DND-41 (cell line): Measurements from ENCODE around the gene INAFM2.

ENCODE experiments used
- ATAC-seq: fragments of 200-7000 bp; cut with Tn5 transposase; 3 replicates; pipeline ENCODE4 v1.9.1; 2021; ENCODE audit warnings: low read depth; ENCODE audit not compliant: insufficient read depth
- DNase-seq: peaks from one replicate; pipeline ENCODE4 v3.0.0-alpha.2; 2020
- H2AFZ ChIP-seq: 2 replicates; pipeline ENCODE4 v1.6.0; 2012; ENCODE audit warnings: low read depth, low read length
- H3K27ac ChIP-seq: 2 replicates; pipeline ENCODE4 v1.5.1; 2012; ENCODE audit warnings: low read length, inconsistent platforms
- H3K27me3 ChIP-seq: fragments of 200-600 bp; sonication (generic); 2 replicates; pipeline ENCODE4 v1.6.0; 2012; ENCODE audit warnings: low read length, mild to moderate bottlenecking, inconsistent platforms; ENCODE audit not compliant: insufficient read depth, poor library complexity
- H3K36me3 ChIP-seq: 2 replicates; pipeline ENCODE4 v1.5.1; 2012; ENCODE audit warnings: low read length, inconsistent platforms; ENCODE audit not compliant: insufficient read depth
- H3K4me1 ChIP-seq: 2 replicates; pipeline ENCODE4 v1.5.1; 2012; ENCODE audit warnings: mild to moderate bottlenecking, low read length; ENCODE audit not compliant: insufficient read depth
- H3K4me2 ChIP-seq: 2 replicates; pipeline ENCODE4 v1.6.0; 2012; ENCODE audit warnings: mild to moderate bottlenecking, moderate library complexity, low read length, inconsistent platforms; ENCODE audit not compliant: insufficient read depth
- H3K4me3 ChIP-seq, 2 experiments: fragments of 200-600 bp in 1 of 2; shearing (Covaris generic) in 1 of 2; 2 replicates each; pipeline ENCODE4 v1.5.1; 2012 to 2016; ENCODE audit warnings: inconsistent platforms in 2 of 2, low read length in 2 of 2, mild to moderate bottlenecking in 2 of 2, low read depth in 1 of 2, moderate library complexity in 1 of 2
- H3K79me2 ChIP-seq: 2 replicates; pipeline ENCODE4 v1.6.0; 2012; ENCODE audit warnings: low read length, inconsistent platforms; ENCODE audit not compliant: insufficient read depth
- H3K9ac ChIP-seq: 2 replicates; pipeline ENCODE4 v1.6.0; 2012; ENCODE audit warnings: low read depth, mild to moderate bottlenecking, inconsistent platforms, low read length, moderate library complexity
- H3K9me3 ChIP-seq: 2 replicates; pipeline ENCODE4 v1.5.1; 2012; ENCODE audit warnings: low read length, moderate library complexity, mild to moderate bottlenecking, inconsistent platforms; ENCODE audit not compliant: insufficient read depth, severe bottlenecking
- H4K20me1 ChIP-seq: 2 replicates; pipeline ENCODE4 v1.6.0; 2012; ENCODE audit warnings: low read length; ENCODE audit not compliant: insufficient read depth
- CTCF ChIP-seq: IDR thresholded peaks from 2 replicates; pipeline ENCODE4 v1.5.1; 2012; ENCODE audit warnings: borderline replicate concordance, low read length, moderate library complexity, mild to moderate bottlenecking; ENCODE audit not compliant: poor library complexity, severe bottlenecking; ENCODE audit errors: extremely low read depth
- EZH2 ChIP-seq: IDR thresholded peaks from 3 replicates; pipeline ENCODE4 v1.6.1; 2012; ENCODE audit warnings: borderline replicate concordance, low read depth, mild to moderate bottlenecking, moderate library complexity, low read length, inconsistent platforms; ENCODE audit not compliant: severe bottlenecking

The INAFM2 gene

GRCh38 chr15:40281801-40282146 lies 41.7 kb upstream of the INAFM2 start:
- DNase-seq = no peak
- no peak overlapping the region for H3K4me3 ChIP-seq
- TF ChIP-seq EZH2 (no peak), CTCF (no peak)
- ATAC-seq = no peak
- H3K27me3 ChIP-seq = peaks cover 11% of the 10 kb centered on the region
- H3K9ac ChIP-seq = no peak overlapping the region
- H3K4me1 ChIP-seq = peaks cover 15% of the 10 kb centered on the region
- no peak overlapping the region for H3K4me2 ChIP-seq
- H3K36me3 ChIP-seq = no peaks in the 10 kb centered on the region
- H3K27ac ChIP-seq = no peak overlapping the region
- H3K9me3 ChIP-seq = no peaks in the 10 kb centered on the region
- no peak overlapping the region for H2AFZ ChIP-seq
- no peaks in the 10 kb centered on the region for H4K20me1 ChIP-seq
- no peaks in the 10 kb centered on the region for H3K79me2 ChIP-seq

GRCh38 chr15:40282147-40282868 lies 41.2 kb upstream of the INAFM2 start:
- no peak overlapping the region for H3K27ac ChIP-seq
- no peak for ATAC-seq
- H3K9me3 ChIP-seq = no peaks in the 10 kb centered on the region
- peaks cover 11% of the 10 kb centered on the region for H3K4me1 ChIP-seq
- no peak overlapping the region for H3K4me3 ChIP-seq
- H4K20me1 ChIP-seq = no peaks in the 10 kb centered on the region
- H2AFZ ChIP-seq = no peak overlapping the region
- no peak for DNase-seq
- peaks cover 7% of the 10 kb centered on the region for H3K27me3 ChIP-seq
- TF ChIP-seq CTCF = no peak
- no peak for TF ChIP-seq EZH2
- no peak overlapping the region for H3K9ac ChIP-seq
- no peaks in the 10 kb centered on the region for H3K79me2 ChIP-seq
- no peaks in the 10 kb centered on the region for H3K36me3 ChIP-seq
- no peak overlapping the region for H3K4me2 ChIP-seq

GRCh38 chr15:40282869-40283614 lies 40.5 kb upstream of the INAFM2 start, which contains the start of gene ANKRD63:
Gene ANKRD63 (minus strand): TSS chr15:40283064. CDS start chr15:40282586, 478 bp downstream.
- H3K27ac ChIP-seq = no peak within 1 kb of the TSS
- no peaks in the 10 kb centered on the region for H3K9me3 ChIP-seq
- H3K79me2 ChIP-seq = no peaks in the 10 kb centered on the region
- H3K9ac ChIP-seq = no peak within 1 kb of the TSS
- no peak within 1 kb of the TSS for H3K4me3 ChIP-seq
- no peak within 1 kb of the TSS for H3K4me2 ChIP-seq
- H2AFZ ChIP-seq = no peak within 1 kb of the TSS
- DNase-seq = no peak
- H3K4me1 ChIP-seq = peaks cover 6% of the 10 kb centered on the region; the same call in 1 of the 2 replicates
- H4K20me1 ChIP-seq = no peaks in the 10 kb centered on the region
- H3K36me3 ChIP-seq = no peaks in the 10 kb centered on the region
- TF ChIP-seq EZH2 = no peak
- no peak for TF ChIP-seq CTCF
- 0 out of 3 replicates have a peak, but pooled peaks have one; percentile 27 for ATAC-seq
- H3K27me3 ChIP-seq = peaks cover 7% of the 10 kb centered on the region
